NCI-H82 treated with DMSO at 0.1 percent for 48 hours (cell line): ENCODE data around the gene RMND1.
"Not testable (repeated sequence)": the region's sequence is repeated elsewhere in the genome, so short reads cannot be mapped to it uniquely, and the experiment has no call there.

Experiments used
- DNase-seq: peaks from one replicate; lab custom pipeline; 2025; ENCODE audit not compliant: unreplicated experiment; lab: John Stamatoyannopoulos, UW

Gene RMND1

GRCh38 chr6:151452750-151453427 is 963 bp upstream of the RMND1 start:
- no peak for DNase-seq

DNA sequence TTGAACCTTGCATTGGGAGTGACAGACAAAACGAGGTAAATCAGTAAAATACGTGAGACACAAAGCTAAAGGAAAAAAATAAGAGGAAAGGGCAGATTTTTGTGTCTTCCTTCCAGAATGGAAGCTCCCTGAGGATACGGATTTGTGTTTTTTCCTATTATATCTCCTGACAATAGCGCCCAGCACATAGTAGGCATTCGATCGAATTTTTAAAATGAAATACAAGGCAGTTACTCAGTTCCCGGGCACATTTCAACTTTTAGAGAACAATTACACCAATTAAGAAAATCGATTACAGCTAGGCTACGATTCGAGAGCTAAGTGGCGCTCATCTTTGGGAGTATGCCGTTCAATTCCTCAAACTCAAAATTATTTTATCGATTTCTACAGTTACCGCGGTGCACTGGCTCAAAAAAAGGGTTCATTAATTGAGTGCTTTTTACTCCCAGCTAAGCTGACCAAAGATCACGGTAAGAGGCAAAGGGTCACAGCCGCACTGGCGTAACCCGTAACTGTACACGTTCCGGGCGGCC is 443 bp downstream of the RMND1 start:
- no peak for DNase-seq

DNA sequence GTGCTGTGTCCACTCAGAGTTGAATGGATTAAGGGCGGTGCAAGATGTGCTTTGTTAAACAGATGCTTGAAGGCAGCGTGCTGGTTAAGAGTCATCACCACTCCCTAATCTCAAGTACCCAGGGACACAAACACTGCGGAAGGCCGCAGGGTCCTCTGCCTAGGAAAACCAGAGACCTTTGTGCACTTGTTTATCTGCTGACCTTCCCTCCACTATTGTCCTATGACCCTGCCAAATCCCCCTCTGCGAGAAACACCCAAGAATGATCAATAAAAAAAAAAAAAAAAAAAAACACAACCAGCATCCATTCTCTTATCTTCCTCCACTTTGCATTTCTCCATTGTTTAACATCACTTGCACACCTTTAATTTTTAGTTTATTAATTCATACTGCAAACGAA is 998 bp downstream of the RMND1 start:
- DNase-seq = not testable (repeated sequence)

GRCh38 chr6:151448623-151449022 is 3.3 kb downstream of the RMND1 start:
- no peak for DNase-seq

DNA sequence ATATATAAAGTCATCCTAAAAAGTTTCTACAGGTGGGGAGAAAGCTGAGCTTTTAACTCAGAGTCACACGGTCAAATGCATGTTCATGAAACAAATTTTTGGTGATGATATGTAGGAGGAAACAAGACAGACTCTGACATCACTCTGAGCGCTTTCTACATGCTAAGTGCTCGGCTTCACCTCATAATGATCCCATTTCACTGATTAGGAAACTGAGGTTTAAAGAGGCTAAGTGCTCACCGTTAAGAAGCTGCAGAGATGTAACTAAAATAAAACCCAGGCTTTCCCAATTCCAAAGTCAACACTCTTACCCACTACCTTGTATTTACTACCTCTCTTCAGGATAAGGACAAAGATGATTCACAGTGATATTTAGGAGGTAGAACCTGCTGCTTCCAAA is 4.7 kb downstream of the RMND1 start:
- no peak for DNase-seq

- no peak for DNase-seq
Measured at GRCh38 chr6:151445482-151445881, 6.4 kb downstream of the RMND1 start.

DNA sequence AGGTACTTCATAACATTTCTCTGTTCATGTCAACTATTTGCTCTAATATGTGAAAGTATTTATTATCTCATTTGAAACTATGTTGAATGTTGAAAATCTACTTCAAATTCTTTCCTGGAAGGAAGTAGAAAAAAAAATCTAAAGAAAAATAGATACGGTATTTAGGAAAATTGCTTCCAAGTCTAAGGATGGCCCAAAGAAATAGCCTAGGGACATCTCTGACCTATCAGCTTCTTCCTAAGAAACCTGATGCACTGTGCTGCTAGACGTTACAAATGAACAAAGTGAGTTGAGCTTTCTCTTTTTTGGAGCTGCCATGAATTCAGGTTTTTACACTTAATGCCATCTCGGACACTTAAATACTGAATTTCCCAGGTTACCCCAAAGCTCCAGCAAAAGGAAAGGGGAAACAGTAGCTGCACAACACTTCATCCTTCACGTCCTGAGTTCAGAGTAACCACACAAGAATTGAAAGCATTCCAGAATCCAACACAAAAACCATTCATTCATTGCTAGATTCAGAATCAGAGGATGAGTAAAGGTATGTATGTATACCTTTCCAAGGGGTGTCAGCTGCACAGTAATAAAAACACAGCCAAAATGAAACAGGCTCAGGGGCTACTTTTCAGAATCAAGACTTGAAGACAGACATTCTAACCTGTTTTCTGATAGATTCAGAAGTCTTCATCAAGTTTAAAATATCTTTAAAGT is 7.9 kb downstream of the RMND1 start:
- no peak for DNase-seq

- DNase-seq = no peak
Measured at GRCh38 chr6:151443454-151443853, 8.5 kb downstream of the RMND1 start.

GRCh38 chr6:151442371-151442770 is 9.6 kb downstream of the RMND1 start:
- DNase-seq = no peak

GRCh38 chr6:151441390-151442166 is 10.3 kb downstream of the RMND1 start:
- DNase-seq = no peak

- DNase-seq = no peak
Measured at GRCh38 chr6:151440930-151441329, 11.0 kb downstream of the RMND1 start.

DNA sequence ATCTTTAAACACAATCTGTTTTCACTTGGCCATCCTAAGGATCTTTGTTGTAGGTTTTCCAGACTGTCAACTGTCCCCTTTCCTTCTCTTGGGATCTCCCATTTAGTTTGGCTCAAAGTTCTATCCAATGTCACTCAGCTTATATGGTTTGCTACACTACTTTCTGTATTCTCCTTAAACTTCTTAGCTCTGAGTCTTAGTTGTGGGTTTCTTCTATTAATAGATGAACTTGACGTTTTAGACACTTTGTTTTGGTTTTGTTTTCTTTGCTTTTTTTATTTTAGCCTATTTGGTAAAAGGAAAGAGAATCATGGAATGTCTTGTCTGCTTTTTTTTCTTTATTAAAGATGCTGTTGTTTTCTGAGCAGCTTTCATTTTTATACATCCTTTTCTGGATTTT is 11.4 kb downstream of the RMND1 start:
- no peak for DNase-seq

DNA sequence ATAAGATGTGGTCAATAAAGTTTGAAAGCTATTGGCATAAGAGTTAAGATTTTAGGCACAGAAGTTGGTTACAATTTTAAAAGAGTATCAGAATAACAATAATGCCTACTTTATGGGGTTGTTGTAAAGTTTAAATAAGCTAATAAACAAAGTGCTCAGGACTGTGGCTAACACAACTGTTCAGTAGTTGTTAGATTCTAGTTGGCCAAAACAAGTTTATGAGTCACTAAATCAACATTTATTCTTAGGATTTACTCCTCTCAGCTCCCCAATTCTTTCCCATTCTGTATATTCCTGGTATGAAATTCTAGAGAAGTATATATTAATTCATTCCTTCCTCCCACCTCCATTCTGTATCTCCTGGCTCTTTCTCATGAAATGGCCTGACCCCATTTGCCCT is 14.5 kb downstream of the RMND1 start:
- DNase-seq = no peak

- no peak for DNase-seq
Measured at GRCh38 chr6:151436802-151437201, 15.1 kb downstream of the RMND1 start.

DNA sequence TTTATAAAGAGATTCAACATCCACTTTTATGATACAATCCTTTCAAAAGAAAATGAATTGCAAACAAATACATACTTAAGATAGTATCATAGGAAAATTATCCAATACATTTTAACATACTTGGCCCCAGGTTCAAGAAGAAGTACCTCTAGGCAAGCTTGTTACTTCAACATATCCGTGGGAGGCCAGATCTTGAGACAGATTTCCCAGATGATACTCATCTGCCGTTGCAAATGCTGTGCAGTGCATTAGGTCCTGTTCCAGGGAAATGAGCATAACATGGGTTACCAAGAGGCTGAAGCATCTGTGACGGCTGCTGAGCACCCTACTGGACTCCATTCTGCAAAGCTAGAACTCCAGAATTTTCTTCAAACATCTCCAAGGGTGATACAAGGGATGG is 15.6 kb downstream of the RMND1 start:
- no peak for DNase-seq

- no peak for DNase-seq
Measured at GRCh38 chr6:151434369-151434768, 17.6 kb downstream of the RMND1 start.

GRCh38 chr6:151432651-151433050 is 19.3 kb downstream of the RMND1 start:
- DNase-seq = no peak

DNA sequence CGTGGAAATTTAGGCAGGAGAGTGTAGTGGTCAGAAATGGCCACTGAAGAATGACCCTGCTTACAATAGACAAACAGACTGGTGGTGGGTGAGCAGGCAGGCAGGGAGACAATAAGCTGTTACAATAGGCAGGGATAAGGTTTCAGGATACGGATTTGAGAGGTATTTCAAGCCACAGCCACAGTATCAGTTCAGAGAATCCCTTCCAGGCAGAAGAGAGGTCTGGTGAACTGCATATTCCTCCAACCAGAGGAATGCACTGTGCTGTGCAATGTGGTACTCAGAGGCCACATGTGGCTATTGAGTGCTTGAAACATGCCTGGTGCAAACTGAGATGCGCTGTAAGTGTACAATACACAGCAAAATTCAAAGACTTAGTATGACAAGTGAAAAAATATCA is 20.6 kb downstream of the RMND1 start:
- DNase-seq = no peak

DNA sequence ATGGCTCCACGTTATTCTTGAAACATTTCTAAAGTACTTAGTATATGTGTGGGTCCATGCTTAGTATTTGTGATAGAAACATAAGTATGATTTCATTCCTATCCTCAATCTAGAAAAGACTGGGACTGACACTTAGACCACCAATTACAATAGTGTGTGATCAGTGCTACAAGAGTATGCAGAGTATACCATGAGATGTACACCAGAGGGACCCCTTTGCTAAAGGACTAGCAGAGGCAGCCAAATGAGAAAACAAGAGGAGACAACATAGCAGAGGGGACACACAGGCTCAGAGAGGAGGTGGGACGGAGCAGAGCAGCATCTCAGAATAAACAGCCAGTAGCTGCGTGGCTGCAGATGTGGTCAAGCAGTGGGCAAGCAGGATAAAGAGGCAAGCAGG is 21.0 kb downstream of the RMND1 start:
- DNase-seq = no peak

DNA sequence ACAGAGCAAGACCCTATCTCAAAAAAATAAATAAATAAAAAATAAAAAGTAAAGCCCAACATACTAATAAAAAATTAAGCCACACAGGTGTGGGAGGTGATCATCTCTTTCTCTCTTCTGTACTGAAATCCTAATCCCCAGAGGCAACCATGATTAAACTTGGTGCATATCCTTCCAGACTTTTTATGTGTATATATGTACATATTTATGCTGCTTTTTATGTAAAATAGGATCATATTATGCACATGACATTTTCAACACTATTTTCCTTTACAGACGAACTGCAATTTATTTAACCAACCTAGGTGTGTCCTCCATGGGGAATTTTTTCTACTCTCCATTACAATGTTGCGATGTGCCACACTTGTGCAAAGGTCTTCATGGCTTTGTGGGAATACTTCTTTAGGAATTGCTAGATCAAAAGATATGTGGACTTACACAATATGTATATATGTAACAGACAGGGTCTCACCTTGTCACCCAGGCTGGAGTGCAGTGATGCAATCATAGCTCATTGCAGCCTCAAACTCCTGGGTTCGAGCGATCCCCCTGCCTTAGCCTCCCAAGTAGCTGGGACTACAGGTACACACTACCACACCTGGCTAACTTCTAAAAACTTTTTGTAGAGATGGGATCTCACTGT is 23.7 kb downstream of the RMND1 start:
- DNase-seq = no peak

DNA sequence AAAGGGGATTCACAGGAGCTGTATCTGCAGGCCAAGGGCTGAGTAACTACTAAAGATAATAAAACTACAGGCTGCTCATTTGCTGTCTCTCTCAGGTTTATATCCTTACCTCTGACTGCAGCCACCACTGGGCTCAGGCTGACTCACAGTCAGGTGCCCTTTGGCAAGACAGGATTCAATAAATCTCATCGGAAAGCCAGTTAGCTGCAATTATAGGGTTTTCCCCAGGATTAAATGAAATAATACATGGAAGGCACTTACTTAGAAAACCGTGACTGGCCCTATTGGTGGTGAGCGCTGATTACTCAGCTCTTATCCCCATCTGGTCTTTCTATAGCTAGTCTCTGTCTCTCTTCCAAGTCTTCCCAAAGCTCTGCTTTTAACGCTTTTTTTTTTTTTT is 26.4 kb downstream of the RMND1 start:
- DNase-seq = peak; percentile 96
